Right ventricle myocardium inferior (tissue), 1 donor: ENCODE measurements around the gene NBPF1. TPM values are rescaled to one million over a fixed set of nuclear protein-coding genes. Genes with fewer than 3 reads are reported as not detected.

ENCODE experiments used
- total RNA-seq: library from RNA; stranded (reverse); fragmentation: NEBNext Ultra II Directional; extraction: Animal tissue kit (Norgen Biotek cat#: 25700); gene quantifications from one replicate; pipeline ENCODE4 v1.2.1, GENCODE V29; 2021
- donor health status: DM: no; HTN: yes; CAD: no; lungs with severe emphysema.

Gene NBPF1
- total RNA-seq, 1 donor from 2014 or later, result 12.4 TPM

Other genes with a start within 250 kb of the NBPF1 start
- 108 TPM for gene SZRD1, start 246.3 kb downstream of the NBPF1 start, total RNA-seq
- gene SPATA21, start 176.1 kb downstream of the NBPF1 start, total RNA-seq, result not detected
- 17.7 TPM for gene NECAP2, start 172.8 kb downstream of the NBPF1 start, total RNA-seq
- gene RNU1-1, start 99.3 kb downstream of the NBPF1 start, total RNA-seq, result 4,572 TPM
- gene RNU1-3, start 53.4 kb upstream of the NBPF1 start, total RNA-seq, result 4,572 TPM
- gene RNU1-4, start 127.0 kb upstream of the NBPF1 start, total RNA-seq, result 4,572 TPM